NCI-H1417 treated with DMSO at 0.1 percent for 48 hours (cell line): ENCODE data around the gene ANHX.
"Not testable (repeated sequence)": the region's sequence is repeated elsewhere in the genome, so short reads cannot be mapped to it uniquely, and the experiment has no call there.

Experiments used
- DNase-seq: peaks from one replicate; lab custom pipeline; 2025; lab: John Stamatoyannopoulos, UW

ANHX gene

DNA sequence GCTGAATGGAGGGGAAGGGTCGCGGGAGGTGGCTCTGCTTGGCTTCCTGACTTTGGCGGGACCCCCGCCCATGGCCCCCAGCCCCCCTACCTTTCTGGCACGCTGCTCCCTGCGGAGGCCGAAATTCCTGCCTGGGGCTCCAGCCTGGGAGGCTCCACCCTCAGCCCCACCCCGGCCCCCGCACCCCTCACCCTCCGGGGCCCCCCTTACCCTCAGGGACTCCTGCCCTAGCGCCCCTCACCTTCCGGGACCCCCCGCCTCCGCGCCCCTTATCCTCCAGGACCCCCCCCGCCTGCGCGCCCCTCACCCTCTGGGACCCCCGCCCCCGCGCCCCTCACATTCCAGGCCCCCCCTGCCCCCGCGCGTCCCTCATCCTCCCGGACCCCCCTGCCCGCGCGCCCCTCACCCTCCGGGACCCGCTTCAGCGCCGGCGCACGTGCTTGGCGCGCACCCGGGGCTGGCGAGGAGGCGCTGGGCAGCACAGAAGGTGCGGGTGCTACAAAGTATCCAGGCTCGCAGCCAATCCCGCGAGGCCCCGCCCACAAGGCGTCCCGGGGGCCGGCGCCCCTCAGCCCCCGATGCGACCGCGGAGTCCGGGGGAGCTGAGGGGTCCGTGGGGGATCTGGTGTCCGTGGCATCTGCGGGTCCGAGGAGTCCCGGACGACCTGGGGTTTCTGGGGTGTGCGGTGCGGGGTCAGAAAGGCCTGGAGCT is at the start of gene ANHX:
Gene ANHX (minus strand): TSS at position 477 of the 712 bp plus-strand sequence. CDS start 1,521 bp downstream, outside the sequence.
- no peak for DNase-seq

GRCh38 chr12:133264668-133265067 is 29.0 kb upstream of the ANHX start:
- not testable (repeated sequence) for DNase-seq

DNA sequence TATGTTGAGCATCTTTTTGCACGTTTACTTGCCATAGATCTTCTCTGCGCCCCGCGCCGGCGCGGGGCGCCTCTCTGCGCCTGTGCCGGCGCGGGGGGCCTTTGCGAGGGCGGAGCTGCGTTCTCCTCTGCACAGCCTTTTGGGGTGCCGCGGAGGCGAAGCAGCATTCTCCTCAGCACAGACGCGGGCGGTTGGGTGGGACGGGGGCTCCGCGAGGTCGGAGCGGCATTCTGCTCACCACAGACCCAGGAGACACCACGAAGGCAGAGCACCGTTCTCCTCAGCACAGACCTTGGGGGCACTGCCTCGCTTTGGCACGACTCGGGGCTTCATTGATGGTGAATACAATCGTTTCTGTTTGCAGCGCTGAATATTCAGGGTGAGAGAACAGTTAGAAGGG is 28.5 kb upstream of the ANHX start:
- DNase-seq: no peak

DNA sequence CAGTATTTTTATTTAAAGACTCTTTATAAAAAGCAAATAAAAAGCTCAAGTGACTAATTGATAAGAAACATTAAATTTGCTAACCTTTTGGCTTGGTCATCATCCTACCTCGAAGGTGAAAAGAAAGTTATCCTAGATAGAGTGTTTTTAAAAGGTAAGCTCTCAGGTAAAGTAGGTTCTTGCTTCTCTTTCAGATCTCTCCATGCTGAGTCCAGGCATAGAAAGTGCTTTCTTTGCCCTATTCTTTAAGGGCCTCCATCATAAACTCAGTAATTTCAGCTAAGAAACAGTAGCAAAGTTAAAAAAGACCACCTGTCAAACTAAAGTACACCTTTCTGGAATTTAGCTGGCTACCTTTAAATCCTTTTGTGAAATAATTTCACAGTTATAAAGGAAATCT is 20.6 kb upstream of the ANHX start:
- no peak for DNase-seq

DNA sequence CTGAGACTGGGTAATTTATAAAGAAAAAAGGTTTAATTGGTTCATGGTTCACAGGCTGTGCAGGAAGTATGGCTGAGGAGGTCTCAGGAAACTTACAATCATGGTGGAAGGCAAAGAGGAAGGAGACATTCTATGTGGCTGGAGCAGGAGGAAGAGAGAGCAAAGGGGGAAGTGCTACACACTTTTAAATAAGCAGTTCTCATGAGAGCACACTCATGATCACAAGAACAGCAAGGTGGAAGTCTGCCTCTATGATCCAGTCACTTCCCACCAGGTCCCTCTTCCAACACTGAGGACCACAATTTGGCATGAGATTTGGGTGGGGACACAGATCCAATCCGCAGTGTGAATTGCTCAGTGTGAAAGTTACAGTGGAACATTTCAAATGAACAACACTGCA is 20.2 kb upstream of the ANHX start:
- DNase-seq: not testable (repeated sequence)

GRCh38 chr12:133251732-133252131 is 16.1 kb upstream of the ANHX start:
- DNase-seq: no peak

DNA sequence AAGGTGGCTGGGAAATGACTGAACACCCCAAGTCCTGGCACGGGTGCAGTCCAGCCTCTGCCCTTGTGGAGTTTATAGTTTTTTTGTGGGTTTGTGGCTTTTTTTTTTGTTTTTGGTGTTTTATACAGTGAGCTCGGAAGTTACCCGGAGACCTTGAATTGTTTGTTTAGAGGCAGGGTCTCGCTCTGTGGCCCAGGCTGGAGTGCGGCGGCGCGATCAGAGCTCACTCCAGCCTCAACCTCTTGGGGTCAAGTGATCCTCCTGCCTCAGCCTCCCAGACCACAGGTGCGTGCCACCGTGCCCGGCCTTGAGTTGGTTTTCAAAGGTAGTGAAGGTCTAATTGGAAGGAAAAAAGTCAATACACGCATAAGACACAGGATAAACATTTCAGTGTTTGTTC is 879 bp upstream of the ANHX start:
- no peak for DNase-seq

DNA sequence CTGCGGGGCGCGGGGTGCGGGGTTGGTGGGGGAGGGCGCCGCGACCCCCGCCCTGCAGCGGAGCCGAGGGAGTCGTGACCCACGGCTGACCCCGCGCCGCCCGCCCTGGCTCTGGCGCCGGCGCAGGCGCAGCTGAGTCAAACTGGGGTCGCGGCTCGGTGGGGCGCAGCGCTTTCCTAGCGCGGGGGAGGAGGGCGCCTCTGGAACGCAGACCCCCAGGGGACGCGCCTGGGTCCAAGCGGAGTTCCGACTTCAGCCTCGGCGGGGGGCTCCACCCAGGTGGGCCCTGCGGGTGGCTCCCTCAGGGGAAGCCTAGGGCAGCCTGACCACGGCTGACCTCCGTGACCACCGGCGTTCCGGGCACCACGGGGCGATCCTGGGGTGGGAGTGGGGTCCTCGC is 467 bp upstream of the ANHX start:
- DNase-seq: no peak

GRCh38 chr12:133234971-133235370 is 706 bp downstream of the ANHX start:
- no peak for DNase-seq

DNA sequence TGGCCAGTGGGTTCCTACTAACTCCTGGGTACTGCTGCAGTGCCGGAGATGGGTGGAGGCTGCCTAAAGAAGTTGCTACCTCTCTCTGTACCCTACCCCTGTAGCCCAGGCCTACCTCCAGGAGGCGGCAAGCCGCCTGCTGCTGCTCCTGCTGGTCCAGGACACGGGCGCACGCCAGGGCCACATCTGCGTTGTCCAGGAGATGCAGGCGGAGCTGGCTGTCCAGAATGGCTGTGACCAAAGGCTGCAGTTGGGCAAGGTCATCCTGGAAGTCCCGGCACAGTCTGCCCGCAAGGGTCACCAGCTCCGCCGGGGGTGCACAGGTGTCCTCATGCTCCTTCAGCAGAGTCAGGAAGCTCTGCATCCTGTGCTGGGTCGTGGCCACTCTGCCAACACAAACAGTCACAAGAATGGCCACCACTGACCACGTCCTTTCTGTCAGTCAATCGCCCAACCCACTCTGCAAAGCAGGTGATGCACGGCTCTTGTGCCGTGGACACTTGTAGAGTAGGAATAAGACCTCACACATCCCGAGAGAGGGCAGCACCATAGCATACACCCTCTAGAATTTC is 1.6 kb downstream of the ANHX start:
- DNase-seq: no peak

DNA sequence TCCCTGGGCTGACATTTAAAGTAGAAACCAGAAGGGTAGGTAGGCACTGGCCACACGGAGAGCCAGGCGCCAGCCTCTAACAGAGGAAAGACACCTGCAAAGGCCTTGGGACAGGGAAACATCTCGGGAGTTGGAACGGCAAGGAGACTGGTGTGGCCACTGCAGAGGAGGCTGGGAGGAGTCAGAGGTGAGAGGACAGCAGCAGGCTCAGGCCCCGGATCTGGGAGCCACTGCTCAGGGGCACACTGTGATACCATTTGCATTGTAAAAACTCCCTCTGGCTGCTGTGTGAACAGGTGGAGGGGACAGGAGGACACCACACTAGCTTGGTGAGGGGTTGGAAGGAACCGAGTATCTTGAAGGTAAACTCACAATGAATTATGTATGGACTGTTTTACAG is 2.7 kb downstream of the ANHX start:
- no peak for DNase-seq

DNA sequence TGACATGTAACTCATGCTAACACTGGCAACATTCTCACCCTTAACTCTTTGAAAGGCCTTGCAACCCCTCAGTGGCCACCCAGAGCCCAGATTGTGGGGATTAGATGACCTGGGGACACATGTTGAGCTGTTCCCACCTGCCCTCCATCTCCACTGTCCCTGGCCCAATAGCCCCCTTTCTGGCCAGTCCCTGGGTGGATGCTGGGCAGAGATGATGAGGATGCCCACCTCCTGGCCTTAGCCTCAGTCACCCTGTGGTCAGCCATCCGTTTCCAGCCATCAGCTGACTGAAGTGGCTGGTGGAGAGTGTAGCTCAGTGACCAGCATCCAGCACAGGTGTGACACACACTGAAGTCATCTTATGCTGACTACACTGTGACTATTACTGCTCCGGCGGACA is 4.7 kb downstream of the ANHX start:
- DNase-seq: no peak

GRCh38 chr12:133227281-133227852 is 8.3 kb downstream of the ANHX start:
- no peak for DNase-seq

GRCh38 chr12:133226690-133227089 is 9.0 kb downstream of the ANHX start:
- no peak for DNase-seq

DNA sequence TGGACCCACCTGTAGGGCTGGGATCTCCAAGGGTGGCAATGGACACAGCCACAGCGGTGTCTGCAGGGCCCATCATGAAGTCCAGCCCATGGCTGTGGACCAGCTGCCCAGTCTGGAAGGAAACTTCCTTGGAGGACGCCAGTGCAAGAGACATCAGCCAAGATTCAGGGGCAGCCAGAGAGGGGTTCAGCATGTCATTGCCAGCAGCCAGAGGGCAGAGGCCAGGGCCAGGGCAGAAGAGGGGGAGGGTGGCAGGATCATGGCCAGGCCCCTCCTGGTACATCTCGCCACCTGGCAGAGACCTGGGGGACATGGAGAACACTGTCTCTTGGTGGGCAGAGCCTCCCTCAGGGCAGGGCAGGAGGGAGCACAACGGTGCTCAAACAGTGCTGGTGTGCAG is 10.2 kb downstream of the ANHX start:
- no peak for DNase-seq

DNA sequence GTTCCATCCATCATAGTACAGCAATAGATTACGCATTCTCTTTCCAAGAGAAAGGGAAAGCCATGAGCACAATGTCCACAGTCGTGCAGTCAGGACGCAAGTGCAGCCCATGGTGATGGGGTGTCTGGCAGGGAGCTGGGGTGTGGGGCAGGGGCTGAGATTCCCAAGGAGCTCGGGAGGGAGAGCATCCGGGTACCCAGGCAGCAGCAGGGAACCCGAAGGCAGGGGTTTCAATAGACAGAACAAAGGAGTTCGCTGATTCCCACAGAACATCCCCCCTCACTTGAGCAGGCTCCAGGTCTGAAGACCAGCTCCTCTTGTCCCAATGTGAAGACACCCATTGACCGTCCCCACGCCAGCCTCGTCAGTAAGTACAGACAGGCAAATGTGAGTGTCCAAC is 13.5 kb downstream of the ANHX start:
- no peak for DNase-seq

DNA sequence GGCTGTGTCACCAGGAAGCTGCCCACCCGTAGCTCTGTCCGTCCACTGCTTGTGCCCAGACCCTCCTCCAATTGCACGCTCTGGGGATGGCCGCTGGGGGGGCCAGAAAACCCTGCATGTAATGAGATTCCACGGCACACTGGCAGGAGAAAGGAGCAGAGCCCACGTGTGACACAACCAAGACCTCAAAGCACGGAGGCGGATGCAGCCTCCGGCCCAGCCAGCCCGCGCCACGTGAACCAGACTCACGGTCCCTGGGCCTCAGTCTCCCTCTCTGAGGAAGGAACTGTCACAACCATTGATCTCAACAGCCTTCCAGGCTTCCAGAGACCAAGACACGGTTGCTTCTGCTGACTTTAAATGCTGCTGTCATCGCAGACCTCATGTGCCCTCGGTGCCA is 14.4 kb downstream of the ANHX start:
- DNase-seq: no peak

DNA sequence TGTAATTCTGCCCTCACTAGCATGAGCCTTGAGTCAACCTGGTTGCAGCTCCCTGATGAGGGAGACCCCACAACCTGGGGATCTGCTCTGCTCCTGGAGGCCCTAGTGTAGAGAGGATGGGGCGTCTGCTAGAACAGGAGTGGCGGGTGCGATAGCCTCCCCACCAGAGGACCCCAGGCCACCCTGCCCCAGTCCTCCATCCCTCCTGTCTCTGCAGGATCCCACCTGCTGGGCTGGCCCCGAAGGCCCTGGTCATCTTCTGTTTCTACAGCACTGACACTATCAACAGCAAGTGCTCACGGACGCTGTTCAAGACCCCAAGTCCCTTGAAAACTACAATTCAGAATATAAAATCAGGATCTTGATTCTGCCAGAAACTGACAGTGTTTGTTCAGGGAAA is 15.2 kb downstream of the ANHX start:
- DNase-seq: no peak

DNA sequence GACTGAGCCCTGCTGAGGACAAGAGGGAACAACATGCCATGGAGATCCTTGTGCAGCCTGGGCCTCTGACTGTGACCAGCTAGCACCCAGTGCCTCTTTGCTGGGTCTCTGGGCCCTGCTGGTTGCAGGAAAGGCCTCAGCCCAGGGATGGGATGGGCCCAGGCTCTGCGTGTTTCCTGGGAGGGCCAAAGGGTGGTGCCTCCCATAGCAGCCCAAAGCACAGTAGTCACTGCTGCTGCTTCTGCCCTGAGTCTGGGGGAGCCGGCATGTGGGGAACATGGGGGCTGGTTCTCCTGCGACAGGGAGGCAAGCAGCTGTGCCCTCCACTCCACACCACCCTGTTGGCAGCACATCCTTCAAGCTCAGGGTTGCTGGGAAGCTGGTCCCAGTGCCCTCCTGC is 18.5 kb downstream of the ANHX start:
- no peak for DNase-seq

- DNase-seq: no peak
Measured at GRCh38 chr12:133215724-133216123, 20.0 kb downstream of the ANHX start.

DNA sequence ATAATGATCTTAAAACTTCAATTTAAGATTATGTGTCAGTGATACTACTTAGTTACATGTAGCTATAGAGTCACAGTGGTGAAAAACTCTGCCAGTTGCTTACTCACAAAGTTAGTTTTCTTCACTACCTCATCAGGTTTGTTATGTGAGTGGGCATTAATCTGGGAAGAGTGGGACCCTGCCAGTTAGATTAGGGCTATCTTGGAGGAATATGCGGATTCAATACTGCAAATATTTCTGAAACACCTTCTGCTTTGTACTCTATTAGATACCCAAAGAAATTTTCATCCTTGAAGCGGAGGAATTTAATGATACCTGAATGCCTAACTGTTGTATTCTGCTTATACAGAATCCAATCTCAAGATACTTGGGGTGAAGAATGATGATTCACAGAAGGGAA is 29.3 kb downstream of the ANHX start:
- no peak for DNase-seq

- no peak for DNase-seq
Measured at GRCh38 chr12:133204264-133204603, 31.4 kb downstream of the ANHX start.

- no peak for DNase-seq
Measured at GRCh38 chr12:133203344-133204263, 32.1 kb downstream of the ANHX start.
